ENCODE data around the gene LDLRAD4. TPM values are rescaled to one million over a fixed set of nuclear protein-coding genes. Genes with fewer than 3 reads are reported as not detected.

Gene LDLRAD4
- total and polyA plus RNA-seq, 2 experiments from 2014 or later = 0.73 to 1.9 TPM

GRCh38 chr18:13462686-13463085 is 244.1 kb downstream of the LDLRAD4 start:
- DNase-seq (ENCODE audit: low spot score) = no peak
- H3K27me3 ChIP-seq (ENCODE audit: insufficient read depth) = no peaks in the 10 kb centered on the region
- H3K4me2 ChIP-seq = no peak overlapping the region
- no peak overlapping the region for H2AFZ ChIP-seq
- Mint-ChIP-seq H3K4me1 (peaks cover 22% of the 10 kb centered on the region), H3K27ac (no peak overlapping the region), H3K27me3 (ENCODE audit: insufficient read depth, low read depth, poor library complexity) (peaks cover 1% of the 10 kb centered on the region), H3K4me3 (no peak overlapping the region), H3K9me3 (peaks cover 3% of the 10 kb centered on the region; the same call in 1 of the 3 replicates), H3K36me3 (ENCODE audit: low read depth) (0 out of 3 replicates have a peak, but pooled peaks cover 3% of the 10 kb centered on the region)
- H3K4me3 ChIP-seq = no peak overlapping the region
- no peaks in the 10 kb centered on the region for H3K79me2 ChIP-seq (replicated peaks; ENCODE audit: insufficient read depth)
- H4K20me1 ChIP-seq (replicated peaks; ENCODE audit: insufficient read depth) = no peaks in the 10 kb centered on the region
- H3K4me1 ChIP-seq (ENCODE audit: insufficient read depth) = no peaks in the 10 kb centered on the region; the same call in 1 of the 2 replicates
- no peak for TF ChIP-seq CREB1 (CRISPR knock-in tag; IDR thresholded peaks at IDR 0.05; ENCODE audit: low read depth)
- TF ChIP-seq, protein P1, sequence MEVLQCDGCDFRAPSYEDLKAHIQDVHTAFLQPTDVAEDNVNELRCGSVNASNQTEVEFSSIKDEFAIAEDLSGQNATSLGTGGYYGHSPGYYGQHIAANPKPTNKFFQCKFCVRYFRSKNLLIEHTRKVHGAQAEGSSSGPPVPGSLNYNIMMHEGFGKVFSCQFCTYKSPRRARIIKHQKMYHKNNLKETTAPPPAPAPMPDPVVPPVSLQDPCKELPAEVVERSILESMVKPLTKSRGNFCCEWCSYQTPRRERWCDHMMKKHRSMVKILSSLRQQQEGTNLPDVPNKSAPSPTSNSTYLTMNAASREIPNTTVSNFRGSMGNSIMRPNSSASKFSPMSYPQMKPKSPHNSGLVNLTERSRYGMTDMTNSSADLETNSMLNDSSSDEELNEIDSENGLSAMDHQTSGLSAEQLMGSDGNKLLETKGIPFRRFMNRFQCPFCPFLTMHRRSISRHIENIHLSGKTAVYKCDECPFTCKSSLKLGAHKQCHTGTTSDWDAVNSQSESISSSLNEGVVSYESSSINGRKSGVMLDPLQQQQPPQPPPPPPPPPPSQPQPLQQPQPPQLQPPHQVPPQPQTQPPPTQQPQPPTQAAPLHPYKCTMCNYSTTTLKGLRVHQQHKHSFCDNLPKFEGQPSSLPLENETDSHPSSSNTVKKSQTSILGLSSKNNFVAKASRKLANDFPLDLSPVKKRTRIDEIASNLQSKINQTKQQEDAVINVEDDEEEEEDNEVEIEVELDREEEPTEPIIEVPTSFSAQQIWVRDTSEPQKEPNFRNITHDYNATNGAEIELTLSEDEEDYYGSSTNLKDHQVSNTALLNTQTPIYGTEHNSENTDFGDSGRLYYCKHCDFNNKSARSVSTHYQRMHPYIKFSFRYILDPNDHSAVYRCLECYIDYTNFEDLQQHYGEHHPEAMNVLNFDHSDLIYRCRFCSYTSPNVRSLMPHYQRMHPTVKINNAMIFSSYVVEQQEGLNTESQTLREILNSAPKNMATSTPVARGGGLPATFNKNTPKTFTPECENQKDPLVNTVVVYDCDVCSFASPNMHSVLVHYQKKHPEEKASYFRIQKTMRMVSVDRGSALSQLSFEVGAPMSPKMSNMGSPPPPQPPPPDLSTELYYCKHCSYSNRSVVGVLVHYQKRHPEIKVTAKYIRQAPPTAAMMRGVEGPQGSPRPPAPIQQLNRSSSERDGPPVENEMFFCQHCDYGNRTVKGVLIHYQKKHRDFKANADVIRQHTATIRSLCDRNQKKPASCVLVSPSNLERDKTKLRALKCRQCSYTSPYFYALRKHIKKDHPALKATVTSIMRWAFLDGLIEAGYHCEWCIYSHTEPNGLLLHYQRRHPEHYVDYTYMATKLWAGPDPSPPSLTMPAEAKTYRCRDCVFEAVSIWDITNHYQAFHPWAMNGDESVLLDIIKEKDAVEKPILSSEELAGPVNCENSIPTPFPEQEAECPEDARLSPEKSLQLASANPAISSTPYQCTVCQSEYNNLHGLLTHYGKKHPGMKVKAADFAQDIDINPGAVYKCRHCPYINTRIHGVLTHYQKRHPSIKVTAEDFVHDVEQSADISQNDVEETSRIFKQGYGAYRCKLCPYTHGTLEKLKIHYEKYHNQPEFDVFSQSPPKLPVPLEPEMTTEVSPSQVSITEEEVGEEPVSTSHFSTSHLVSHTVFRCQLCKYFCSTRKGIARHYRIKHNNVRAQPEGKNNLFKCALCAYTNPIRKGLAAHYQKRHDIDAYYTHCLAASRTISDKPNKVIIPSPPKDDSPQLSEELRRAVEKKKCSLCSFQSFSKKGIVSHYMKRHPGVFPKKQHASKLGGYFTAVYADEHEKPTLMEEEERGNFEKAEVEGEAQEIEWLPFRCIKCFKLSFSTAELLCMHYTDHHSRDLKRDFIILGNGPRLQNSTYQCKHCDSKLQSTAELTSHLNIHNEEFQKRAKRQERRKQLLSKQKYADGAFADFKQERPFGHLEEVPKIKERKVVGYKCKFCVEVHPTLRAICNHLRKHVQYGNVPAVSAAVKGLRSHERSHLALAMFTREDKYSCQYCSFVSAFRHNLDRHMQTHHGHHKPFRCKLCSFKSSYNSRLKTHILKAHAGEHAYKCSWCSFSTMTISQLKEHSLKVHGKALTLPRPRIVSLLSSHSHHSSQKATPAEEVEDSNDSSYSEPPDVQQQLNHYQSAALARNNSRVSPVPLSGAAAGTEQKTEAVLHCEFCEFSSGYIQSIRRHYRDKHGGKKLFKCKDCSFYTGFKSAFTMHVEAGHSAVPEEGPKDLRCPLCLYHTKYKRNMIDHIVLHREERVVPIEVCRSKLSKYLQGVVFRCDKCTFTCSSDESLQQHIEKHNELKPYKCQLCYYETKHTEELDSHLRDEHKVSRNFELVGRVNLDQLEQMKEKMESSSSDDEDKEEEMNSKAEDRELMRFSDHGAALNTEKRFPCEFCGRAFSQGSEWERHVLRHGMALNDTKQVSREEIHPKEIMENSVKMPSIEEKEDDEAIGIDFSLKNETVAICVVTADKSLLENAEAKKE (CRISPR knock-in tag; IDR thresholded peaks at IDR 0.05) = no peak
- no peak for TF ChIP-seq EZH2phosphoT487 (IDR thresholded peaks at IDR 0.05; ENCODE audit: unreplicated experiment)
- no peak for TF ChIP-seq ETS1 (IDR thresholded peaks at IDR 0.05)
- no peak for TF ChIP-seq CTCF (conservative IDR thresholded peaks at IDR 0.05; ENCODE audit: low read depth in 2 of 2)
- TF ChIP-seq ZNF331 (CRISPR knock-in tag; IDR thresholded peaks at IDR 0.05; ENCODE audit: low read depth) = no peak
- no peak for TF ChIP-seq NANOG (IDR thresholded peaks at IDR 0.05; ENCODE audit: borderline replicate concordance)
- no peak for TF ChIP-seq JUNB (IDR thresholded peaks at IDR 0.05; ENCODE audit: unreplicated experiment)
- TF ChIP-seq STAT1 (IDR thresholded peaks at IDR 0.05; ENCODE audit: unreplicated experiment) = no peak
- TF ChIP-seq POLR2AphosphoS5 (IDR thresholded peaks at IDR 0.05; ENCODE audit: low read depth) = no peak
- TF ChIP-seq ZNF114 (CRISPR knock-in tag; IDR thresholded peaks at IDR 0.05) = no peak
- no peak for TF ChIP-seq REST (IDR thresholded peaks at IDR 0.05; ENCODE audit: unreplicated experiment)
- TF ChIP-seq EZH2 (IDR thresholded peaks at IDR 0.05; ENCODE audit: low read depth, unreplicated experiment) = no peak
- no peak for ATAC-seq
- no peaks in the 10 kb centered on the region for H3F3A ChIP-seq (replicated peaks; ENCODE audit: low read depth)
- no peak overlapping the region for H3K27ac ChIP-seq (ENCODE audit: low read depth)
- no peaks in the 10 kb centered on the region for H3K36me3 ChIP-seq (ENCODE audit: insufficient read depth)
- no peaks in the 10 kb centered on the region for H3K9me2 ChIP-seq (ENCODE audit: insufficient read depth)

Measured in GM23338 (cell line).